GM12864 (cell line): ENCODE results near the gene CRYZ.
A peak's percentile ranks its signal among the peaks of the same experiment; 100 is the strongest.
"Not testable (repeated sequence)": the region's sequence is repeated elsewhere in the genome, so short reads cannot be mapped to it uniquely, and the experiment has no call there.

Experiments used
- DNase-seq: peaks from one replicate; pipeline ENCODE4 v3.0.0-alpha.2; 2011; ENCODE audit warnings: low read depth
- H3K4me3 ChIP-seq: 2 replicates; pipeline ENCODE4 v1.5.1; 2011; ENCODE audit warnings: mild to moderate bottlenecking, low read depth, low read length, control low read depth
- TF ChIP-seq, protein P1 (sequence below): IDR thresholded peaks from 2 replicates; pipeline ENCODE4 v1.5.1; 2011; ENCODE audit warnings: low read depth, mild to moderate bottlenecking, moderate library complexity, low read length, control low read depth, inconsistent platforms; ENCODE audit errors: missing control alignments

The CRYZ gene

DNA sequence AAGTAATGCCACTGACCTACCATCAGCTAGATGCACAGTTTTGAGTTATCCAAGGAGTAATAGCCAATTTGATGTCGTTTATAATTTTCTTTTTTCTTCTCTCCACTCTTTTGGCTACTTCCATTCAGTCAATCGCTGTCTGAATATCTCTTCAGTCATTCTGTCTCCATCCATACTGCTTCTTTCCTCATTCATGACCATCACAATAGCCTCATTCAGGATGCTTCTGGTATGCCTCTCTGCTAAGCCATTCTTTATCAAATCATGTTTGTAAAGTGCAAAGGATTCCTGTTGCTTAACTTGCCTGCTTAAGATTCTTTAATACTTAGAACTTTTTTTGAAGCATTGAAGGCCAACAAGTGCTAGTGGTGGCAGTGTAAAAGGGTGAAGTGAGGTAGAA is 20.3 kb upstream of the CRYZ start:
- TF ChIP-seq, protein P1, sequence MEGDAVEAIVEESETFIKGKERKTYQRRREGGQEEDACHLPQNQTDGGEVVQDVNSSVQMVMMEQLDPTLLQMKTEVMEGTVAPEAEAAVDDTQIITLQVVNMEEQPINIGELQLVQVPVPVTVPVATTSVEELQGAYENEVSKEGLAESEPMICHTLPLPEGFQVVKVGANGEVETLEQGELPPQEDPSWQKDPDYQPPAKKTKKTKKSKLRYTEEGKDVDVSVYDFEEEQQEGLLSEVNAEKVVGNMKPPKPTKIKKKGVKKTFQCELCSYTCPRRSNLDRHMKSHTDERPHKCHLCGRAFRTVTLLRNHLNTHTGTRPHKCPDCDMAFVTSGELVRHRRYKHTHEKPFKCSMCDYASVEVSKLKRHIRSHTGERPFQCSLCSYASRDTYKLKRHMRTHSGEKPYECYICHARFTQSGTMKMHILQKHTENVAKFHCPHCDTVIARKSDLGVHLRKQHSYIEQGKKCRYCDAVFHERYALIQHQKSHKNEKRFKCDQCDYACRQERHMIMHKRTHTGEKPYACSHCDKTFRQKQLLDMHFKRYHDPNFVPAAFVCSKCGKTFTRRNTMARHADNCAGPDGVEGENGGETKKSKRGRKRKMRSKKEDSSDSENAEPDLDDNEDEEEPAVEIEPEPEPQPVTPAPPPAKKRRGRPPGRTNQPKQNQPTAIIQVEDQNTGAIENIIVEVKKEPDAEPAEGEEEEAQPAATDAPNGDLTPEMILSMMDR: no peak
- H3K4me3 ChIP-seq: no peak overlapping the region
- no peak for DNase-seq

DNA sequence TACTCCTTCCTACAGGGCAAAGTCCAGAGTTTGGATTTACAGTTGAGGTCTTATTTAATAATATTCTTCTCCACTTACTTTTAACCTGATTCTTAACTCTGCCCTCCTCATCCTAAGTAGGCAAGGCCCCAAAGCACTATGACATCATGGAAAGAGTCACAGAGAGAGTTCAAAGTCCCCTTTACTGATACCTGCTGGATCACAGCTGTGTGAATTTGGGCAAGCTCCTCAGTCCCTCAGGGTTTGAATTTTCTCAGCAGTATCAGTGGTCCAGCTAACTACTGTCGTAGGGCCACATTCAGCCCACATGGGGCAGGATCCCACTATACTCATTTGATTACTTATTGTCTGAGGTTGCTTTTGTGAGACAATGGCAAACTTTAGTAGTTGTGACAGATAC is 16.1 kb upstream of the CRYZ start:
- TF ChIP-seq, protein P1: no peak
- no peak for DNase-seq
- H3K4me3 ChIP-seq: no peak overlapping the region

DNA sequence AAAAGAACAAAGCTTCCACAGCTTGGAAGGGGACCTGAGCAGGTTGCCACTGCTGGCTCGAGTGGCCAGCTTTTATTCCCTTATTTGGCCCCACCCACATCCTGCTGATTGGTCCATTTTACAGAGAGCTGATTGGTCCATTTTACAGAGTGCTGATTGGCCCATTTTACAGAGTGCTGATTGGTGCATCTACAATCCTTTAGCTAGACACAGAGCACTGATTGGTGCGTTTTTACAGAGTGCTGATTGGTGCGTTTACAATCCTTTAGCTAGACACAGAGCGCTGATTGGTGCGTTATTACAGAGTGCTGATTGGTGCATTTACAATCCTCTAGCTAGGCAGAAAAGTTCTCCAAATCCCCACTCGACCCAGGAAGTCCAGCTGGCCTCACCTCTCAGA is 12.4 kb upstream of the CRYZ start:
- DNase-seq, H3K4me3 ChIP-seq: not testable (repeated sequence)

DNA sequence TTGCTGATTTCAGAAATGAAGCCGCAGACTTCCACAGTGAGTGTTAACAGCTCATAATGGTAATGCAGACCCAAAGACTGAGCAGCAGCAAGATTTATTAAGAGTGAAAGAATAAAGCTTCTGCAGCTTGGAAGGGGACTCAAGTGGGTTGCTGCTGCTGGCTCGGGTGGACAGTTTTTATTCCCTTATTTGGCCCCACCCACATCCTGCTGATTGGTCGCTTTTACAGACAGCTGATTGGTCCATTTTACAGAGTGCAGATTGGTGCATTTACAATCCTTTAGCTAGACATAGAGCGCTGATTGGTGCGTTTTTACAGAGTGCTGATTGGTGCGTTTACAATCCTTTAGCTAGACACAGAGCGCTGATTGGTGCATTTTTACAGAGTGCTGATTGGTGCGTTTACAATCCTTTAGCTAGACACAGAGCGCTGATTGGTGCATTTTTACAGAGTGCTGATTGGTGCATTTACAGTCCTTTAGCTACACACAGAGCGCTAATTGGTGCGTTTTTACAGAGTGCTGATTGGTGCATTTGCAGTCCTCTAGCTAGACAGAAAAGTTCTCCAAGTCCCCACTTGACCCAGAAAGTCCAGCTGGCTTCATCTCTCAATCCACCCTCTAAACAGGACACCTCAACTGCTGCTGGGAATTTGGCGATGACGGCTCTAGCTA is 7.6 kb upstream of the CRYZ start:
- H3K4me3 ChIP-seq, DNase-seq: not testable (repeated sequence)

DNA sequence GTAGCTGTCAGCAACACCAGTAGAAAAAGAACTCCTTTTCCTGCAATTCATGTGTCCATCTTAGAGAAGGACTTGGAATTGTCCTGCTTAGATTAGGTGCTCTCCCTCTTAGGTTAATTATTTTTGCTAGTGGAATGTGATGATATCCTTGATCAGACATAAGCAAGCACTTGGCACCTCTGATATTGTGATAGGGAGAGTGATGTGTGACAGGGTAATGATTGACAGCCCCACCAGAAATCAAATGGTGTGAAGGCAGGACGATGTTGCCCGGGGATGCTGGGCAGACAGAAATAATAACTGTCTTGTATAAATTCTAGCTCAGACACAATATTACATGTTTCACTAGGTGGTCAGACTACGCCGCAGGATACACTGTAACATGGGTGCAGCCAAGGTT is 4.5 kb upstream of the CRYZ start:
- TF ChIP-seq, protein P1: no peak
- H3K4me3 ChIP-seq: no peak overlapping the region
- DNase-seq: no peak

DNA sequence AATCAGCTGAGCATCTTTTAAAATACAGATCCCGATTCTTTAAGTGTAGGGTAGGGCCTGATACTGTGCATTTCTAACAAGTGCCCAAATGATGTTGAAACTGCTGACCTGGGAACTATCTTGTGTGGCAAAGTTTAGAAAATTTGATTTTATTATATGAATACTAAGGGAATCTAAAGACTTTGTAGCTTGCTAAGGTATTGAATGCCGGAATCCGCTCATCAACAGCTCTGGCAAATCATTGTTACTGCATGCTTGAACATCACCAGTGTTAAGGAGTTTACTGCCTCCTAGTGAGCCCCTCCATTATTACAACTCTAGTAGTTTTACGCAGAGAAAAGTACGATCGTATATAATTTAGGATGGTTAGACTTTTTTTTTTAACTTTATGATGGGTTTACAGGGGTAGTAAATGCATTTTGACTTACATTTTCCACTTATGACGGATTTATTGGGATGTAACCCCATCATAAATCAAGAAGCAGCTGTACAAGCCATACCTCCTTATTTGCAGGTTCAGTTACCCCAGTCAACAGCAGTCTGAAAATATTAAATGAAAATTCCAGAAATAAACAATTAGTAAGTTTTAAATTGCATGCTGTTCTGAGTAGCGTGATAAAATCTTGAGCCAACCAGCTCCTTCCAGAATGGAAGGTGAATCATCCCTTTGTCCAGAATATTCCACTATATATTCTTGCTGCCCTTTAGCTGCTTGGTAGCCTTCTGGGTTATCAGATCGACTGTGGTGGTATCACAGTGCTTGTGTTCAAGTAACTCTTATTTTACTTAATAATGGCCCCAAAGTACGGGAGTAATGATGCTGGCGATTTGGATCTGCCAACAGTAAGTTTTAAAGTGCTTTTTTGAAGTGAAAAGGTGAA is 994 bp upstream of the CRYZ start:
- DNase-seq: peak; percentile 69
- TF ChIP-seq, protein P1: peak; percentile 70
- H3K4me3 ChIP-seq: peak overlapping the region; percentile 77

DNA sequence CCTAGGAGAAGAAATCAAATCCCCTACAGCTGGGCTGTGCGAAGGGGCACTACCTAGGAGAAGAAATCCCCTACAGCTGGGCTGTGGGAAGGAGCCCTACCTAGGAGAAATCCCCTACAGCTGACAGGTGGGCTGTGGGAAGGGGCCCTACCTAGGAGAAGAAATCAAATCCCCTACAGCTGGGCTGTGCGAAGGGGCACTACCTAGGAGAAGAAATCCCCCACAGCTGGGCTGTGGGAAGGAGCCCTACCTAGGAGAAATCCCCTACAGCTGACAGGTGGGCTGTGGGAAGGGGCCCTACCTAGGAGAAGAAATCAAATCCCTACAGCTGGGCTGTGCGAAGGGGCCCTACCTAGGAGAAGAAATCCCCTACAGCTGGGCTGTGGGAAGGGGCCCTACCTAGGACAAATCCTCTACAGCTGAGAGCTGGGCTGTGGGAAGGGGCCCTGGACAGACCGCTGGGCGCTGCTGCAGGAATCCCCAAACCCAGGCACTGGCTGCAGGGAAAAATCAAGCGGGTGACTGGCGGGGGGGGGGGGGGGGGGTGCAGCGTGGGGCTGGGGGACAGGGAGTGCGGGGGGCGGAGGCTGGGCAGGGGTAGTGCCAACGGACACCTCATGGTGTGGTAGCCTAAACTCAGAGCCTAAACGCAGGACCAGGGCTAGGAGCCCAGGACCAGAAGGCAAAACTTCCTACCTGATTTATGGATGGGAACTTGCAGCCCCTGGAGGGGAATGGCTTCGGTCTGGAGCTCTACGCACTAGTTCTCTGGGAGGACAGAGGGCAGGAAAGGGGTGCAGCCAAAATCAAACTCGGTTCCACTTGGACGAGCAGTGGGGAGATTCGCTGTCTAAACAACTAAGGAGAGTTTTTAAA is 541 bp downstream of the CRYZ start:
- H3K4me3 ChIP-seq: peak overlapping the region; percentile 77
- DNase-seq: not testable (repeated sequence)

DNA sequence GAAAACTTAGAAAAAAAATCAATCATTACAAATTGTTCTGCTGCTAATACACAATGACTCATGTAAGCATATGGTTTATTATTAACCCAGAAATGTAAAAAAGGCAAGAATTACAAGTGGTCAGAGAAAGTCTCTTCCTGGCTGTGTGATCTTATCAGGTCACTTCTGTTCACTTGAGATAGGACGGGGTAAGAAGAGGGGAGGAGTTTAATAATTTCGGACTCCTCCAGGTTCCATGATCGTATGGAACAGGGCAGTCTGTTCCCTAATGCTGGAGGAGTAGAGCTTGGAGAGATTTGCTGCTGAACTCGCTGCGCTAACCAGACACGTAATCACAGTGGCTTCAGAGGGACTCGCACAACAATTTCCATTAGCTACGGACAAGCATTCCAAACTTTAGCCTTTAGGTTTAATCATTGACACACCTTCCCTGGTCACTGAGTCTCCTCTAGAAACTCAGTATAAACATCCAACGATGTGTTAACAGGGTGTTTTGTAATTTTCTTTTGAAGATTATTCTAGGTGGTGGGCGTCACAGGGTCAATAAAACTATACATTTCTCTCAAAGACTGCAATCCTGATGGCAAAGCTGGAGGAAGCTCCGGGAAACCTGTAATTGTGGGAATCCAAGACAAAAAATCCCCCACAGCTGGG is 1.3 kb downstream of the CRYZ start:
- DNase-seq: no peak
- TF ChIP-seq, protein P1: no peak
- H3K4me3 ChIP-seq: peak overlapping the region; percentile 77
